Stimulated activated CD8-positive, alpha-beta memory T cell treated with anti-CD3 and anti-CD28 coated beads, Interleukin-4, amount 100 ng/mL, for 1 hour (primary cell): ENCODE measurements around the gene RBM47.

Source experiments
- DNase-seq, 2 donors: peaks; one replicate each; pipeline ENCODE4 v3.0.0-alpha.2; 2020; ENCODE audit warnings: low read depth in 2 of 2, low spot score in 1 of 2

RBM47 gene

DNA sequence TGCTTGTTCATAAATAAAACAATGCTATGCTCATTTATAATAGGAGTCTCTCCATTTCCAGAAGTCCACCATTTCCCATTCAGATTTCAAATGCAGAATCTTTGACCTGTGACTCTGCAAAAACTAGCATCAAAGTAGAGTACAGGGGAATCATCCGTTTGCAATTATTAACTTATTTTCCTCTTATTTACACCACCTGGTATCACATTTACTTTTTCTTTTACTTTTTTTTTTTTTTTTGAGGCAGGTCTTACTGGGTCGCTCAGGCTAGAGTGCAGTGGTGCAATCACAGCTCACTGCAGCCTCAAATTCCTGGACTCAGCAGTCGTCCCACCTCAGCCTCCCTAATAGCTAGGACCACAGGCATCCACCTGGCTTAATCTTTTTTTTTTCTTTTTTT is 37.6 kb downstream of the RBM47 start:
- DNase-seq: no peak

- DNase-seq: no peak
Observed at GRCh38 chr4:40587826-40588225, 41.8 kb downstream of the RBM47 start.

DNA sequence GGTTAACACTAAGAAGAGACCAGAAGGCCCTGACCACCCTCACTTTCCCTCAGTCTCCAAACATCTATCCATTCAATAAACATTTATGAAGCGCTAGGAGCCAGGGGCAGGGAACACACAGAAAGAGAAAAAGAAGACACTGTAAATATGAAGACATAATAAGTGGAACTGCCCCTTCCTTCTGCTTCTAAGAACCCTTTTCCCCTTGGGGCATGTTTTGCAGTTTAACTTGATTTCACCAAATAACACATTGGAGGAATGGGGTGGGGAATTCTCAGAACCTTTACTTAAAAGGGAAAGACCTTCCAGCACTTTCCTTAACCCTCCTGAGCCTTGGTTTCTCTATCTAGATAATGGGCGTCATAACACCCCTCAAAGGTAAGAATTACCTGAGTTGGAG is 42.3 kb downstream of the RBM47 start:
- DNase-seq: no peak

DNA sequence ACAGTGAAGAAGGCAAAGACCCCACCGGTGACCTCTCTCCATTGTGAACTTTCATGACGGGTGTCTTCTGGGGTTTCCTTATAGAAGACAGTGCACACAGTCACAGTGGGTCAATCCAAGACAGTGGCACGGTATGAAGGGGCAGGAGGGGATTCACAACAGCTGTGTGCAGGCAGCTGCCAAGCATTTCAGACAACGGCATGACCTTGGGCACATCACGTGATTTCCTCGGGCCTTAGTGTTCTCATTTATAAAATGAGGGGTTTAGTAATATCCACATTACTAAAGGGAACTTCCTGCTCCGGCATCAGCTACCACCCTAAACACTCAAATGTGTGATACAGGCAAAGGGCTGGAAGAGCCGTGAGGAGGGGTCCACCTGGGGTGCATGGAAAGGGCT is 42.9 kb downstream of the RBM47 start:
- DNase-seq: no peak

DNA sequence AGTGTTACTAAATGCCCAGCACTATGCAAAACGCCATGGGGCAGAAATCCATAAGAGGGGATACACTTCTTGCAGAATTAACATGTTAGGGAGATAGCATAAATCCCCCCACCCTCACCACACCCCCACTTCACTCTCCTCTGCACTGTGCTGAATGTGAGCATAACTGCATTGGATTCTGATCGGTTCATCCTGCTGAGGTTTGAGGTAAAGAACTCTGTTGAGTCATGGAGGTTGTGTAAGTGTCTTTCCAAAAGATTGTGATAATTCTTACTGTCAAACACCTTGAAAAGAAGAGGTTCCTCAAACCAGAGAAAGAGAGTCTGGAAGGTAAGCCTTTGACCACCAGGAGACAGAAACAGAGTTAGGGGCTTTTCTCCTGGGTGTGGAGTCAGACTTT is 43.6 kb downstream of the RBM47 start:
- no peak for DNase-seq

DNA sequence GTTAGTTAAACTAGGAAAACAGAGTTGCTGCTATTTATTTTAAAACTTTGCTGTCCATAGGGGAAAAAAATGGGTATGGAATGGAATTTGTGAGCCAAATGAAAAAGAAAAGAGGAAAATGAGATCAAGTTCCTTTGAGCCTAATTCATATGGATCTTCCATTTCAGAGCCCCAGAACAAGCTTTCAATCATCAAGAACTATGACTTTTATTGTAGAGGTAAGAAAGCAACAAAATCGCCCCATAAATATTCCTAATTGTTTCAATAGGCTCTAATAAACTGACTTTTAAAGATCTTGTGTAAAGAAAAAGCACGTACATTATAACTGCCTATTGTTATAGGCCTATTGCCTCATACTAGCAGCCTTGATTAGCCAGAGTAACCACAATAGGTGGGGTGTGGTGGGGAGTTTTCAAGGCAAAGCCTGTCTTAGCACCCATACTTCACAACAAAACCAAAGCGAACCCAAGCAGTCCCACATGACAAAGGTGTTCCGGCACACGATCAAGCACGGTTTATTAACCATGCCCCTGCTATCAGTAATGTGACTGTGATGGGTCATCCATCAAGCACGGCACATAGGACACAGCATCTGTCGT is 44.4 kb downstream of the RBM47 start:
- DNase-seq: no peak

DNA sequence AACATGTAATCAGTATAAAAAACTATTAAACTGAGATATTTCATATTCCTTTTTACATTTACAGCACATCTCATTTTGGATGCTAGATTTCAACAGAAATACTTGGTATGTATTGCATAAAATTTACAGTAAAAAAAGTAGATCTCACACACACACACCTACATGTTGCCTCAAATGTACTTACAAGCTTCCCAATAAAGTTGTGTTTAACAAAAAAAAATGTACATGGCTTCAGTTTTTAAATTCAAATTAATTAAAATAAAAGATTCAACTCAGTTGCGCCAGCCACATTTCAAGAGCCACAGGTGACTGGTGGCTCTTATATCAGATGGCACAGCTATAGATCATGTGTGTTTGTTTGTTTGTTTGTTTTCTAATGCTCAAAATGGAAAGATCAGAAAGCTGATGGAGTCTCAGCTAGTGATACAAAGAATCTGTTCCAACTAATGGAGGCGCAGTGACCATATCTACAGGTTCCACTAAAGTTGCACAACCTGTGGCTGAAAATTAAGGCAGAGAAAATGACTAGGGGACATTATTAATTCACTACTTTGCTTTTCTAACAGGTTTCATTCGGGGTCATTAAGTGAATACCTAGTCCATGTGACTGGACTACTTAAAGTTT is 45.0 kb downstream of the RBM47 start:
- DNase-seq: no peak

DNA sequence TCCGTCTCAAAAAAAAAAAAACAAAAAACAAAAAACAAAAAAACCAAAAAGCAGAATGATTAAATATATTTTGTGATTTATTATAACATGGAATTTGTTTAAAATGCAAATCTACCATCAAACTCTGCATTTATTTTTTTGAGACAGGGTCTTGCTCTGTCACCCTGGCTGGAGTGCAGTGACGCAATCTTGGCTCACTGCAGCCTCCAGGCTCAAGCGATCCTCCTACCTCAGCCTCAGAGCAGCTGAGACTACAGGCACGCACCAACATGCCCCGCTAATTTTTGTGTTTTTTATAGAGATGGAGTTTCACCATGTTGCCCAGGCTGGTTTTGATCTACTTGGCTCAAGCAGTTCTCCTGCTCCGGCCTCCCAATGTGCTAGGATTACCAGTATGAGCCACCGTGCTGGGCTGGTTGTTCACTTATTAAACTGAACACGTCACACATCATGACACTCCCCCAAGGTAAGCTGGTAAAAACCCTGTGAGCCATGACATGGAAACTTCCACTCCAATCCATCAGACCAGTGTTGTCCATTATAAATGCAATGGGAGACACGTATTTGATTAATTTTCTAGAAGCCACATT is 45.7 kb downstream of the RBM47 start:
- no peak for DNase-seq

DNA sequence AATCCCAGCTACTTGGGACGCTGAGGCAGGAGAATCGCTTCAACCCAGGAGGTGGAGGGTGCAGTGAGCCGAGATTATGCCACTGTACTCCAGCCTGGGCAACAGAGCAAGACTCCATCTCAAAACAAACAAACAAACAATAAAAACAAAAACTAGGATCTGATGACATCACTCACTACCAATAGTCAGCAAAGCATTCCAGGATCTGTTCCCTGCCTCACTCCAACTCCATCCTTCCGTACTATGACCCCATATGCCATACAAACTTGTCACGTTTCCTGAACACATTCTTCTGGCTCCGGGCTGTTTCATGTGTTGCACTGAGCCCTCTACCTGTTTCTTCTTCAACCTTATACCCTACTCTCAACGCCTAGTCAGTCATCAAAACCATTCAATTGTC is 47.3 kb downstream of the RBM47 start:
- DNase-seq: no peak

GRCh38 chr4:40581254-40582140 is 48.2 kb downstream of the RBM47 start:
- no peak for DNase-seq

DNA sequence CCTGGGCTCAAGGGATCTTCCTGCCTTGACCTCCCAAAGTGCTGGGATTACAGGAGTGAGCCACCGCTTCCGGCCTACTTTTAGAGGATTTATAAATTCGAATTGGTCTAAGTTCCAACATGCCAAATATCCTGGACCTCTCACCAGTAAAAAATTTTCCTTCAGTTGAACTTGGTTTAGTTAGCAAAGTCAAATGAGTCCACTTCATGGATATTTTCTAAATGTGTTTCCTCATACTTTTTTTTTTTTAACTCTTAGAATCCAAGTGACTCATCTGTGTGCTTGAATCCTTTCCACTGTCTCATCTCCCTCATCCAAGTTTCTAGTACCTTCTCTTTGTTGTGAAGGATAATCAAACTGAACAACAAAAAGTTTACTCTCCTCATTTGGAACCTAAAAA is 49.7 kb downstream of the RBM47 start:
- no peak for DNase-seq

GRCh38 chr4:40577588-40578253 is 51.9 kb downstream of the RBM47 start:
- DNase-seq: no peak

GRCh38 chr4:40576651-40577480 is 52.8 kb downstream of the RBM47 start:
- DNase-seq: no peak

- DNase-seq: no peak
Observed at GRCh38 chr4:40575846-40576245, 53.8 kb downstream of the RBM47 start.

GRCh38 chr4:40573593-40574311 is 55.9 kb downstream of the RBM47 start:
- DNase-seq: no peak

DNA sequence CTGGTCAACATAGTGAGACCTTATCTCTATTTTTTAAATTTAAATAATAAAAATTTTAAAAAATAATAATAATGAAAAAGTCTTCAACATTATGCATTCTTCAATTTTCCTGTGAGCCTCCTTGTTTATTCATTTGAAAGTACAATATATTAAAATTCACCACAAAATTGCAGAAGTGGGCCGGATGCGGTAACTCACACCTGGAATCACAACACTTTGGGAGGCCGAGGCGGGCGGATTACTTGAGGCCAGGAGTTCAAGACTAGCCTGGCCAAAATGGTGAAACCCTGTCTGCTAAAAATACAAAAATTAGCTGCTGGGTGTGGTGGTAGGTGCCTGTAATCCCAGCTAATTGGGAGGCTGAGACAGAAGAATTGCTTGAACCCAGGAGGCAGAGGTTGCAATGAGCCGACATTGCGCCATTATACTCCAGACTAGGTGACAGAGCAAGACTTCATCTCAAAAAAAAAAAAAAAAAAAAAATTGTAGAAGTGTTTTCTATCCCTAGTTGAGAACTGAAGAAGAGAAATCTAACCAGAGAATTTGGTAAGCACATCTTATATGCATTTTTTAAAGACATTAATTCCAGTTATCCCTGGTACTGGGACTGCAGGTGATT is 56.9 kb downstream of the RBM47 start:
- DNase-seq: no peak

- DNase-seq: no peak
Observed at GRCh38 chr4:40571208-40571607, 58.5 kb downstream of the RBM47 start.

DNA sequence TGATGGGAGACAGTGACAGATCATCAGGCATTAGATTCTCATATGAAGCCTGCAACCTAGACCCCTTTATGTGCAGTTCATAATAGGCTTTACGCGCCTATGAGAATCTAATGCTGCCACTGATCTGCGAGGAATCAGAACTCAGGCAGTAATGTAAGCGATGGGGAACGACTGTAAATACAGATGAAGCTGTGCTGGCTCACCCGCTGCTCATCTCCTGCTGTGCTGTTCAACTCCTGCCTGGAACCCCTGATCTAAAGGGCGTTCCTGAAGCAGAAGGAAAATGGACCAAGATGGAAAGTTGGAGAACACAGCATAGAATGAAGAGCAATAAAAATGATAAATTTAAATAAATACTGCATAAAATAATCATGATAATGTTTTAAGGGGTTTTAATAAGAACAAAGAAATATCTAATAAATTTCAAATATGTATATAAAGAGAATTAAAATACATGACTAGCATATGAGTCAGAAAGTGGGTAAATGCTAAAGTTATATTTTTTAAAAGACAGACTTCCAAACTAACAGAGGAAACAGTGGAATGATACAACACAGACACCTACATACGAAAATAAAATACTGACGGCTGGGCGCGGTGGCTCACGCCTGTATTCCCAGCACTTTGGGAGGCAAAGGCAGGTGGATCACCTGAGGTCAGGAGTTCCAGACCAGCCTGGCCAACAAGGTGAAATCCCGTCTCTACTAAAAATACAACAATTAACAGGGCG is 59.2 kb downstream of the RBM47 start:
- DNase-seq: no peak
